ENCODE results near the gene SEMA3C.

GRCh38 chr7:80882213-80882801 is 36.5 kb downstream of the SEMA3C start:
- TF ChIP-seq POLR2A (IDR thresholded peaks at IDR 0.05; ENCODE audit: low read depth, low read length) = no peak
- TF ChIP-seq CTCF (IDR thresholded peaks at IDR 0.05; ENCODE audit: extremely low read depth in 1 of 2, insufficient read depth in 1 of 2, low read depth in 1 of 2, low read length in 2 of 2) = no peak
- no peak for TF ChIP-seq EZH2 (IDR thresholded peaks at IDR 0.05; ENCODE audit: borderline replicate concordance, low read depth, low read length, severe bottlenecking)
- TF ChIP-seq JUN (IDR thresholded peaks at IDR 0.05; ENCODE audit: borderline replicate concordance, insufficient read depth, insufficient read length, low read depth) = no peak
- no peak for TF ChIP-seq MAX (IDR thresholded peaks at IDR 0.05; ENCODE audit: insufficient read depth, insufficient read length)
- no peak for TF ChIP-seq MYC (IDR thresholded peaks at IDR 0.05; ENCODE audit: low read depth, low read length)
